Measurements from ENCODE around the gene SF3B5.

DNA sequence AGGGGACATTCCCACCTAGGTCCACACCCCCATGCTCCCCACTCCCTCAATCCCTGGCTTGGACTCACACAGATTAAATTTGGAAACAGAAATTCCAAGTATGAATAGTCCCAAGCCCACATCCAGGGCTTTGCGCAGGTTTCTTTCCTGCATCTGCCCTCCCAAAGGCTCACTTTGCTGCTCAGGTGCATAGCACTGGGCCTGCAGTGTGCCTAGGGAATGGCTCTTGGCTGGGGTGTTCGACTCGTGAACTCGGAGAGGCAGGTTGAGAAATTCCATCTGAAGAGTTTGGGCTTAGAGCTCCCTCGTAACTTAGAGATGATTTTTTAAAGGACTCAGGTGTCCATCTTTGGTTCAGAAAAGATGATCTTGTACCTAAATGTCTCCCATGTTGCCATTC is 14.8 kb upstream of the SF3B5 start:
- TF ChIP-seq EZH2phosphoT487 (IDR thresholded peaks at IDR 0.05; ENCODE audit: borderline replicate concordance), result no peak
- TF ChIP-seq, protein P1, sequence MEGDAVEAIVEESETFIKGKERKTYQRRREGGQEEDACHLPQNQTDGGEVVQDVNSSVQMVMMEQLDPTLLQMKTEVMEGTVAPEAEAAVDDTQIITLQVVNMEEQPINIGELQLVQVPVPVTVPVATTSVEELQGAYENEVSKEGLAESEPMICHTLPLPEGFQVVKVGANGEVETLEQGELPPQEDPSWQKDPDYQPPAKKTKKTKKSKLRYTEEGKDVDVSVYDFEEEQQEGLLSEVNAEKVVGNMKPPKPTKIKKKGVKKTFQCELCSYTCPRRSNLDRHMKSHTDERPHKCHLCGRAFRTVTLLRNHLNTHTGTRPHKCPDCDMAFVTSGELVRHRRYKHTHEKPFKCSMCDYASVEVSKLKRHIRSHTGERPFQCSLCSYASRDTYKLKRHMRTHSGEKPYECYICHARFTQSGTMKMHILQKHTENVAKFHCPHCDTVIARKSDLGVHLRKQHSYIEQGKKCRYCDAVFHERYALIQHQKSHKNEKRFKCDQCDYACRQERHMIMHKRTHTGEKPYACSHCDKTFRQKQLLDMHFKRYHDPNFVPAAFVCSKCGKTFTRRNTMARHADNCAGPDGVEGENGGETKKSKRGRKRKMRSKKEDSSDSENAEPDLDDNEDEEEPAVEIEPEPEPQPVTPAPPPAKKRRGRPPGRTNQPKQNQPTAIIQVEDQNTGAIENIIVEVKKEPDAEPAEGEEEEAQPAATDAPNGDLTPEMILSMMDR (conservative IDR thresholded peaks at IDR 0.05; ENCODE audit: low read length), result no peak
